NCI-H2107 (cell line): ENCODE data around the gene NXPE3.

Experiments used
- DNase-seq: peaks from one replicate; lab custom pipeline; 2025; lab: John Stamatoyannopoulos, UW

NXPE3 gene

DNA sequence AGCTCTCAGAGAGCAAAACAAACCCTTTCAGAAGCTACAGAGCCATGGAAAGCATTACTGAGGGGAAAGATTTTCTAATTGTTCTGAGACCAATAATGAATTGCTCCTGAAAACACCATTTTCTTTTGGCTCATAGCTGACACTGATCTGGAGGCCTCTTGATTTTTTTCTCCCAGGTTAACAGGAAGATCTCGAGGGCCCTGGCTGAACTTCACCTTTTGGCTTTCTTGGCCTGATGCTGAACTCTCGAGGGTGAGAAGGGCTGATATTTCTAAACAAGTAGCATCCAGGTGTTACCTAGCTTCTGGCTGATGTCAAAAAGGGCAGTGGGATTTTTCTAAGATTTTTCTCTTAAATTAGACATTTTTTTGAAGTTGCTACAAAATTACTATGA lies 50.4 kb downstream of the NXPE3 start:
- no peak for DNase-seq

GRCh38 chr3:101829874-101830273 lies 50.9 kb downstream of the NXPE3 start:
- DNase-seq = no peak

DNA sequence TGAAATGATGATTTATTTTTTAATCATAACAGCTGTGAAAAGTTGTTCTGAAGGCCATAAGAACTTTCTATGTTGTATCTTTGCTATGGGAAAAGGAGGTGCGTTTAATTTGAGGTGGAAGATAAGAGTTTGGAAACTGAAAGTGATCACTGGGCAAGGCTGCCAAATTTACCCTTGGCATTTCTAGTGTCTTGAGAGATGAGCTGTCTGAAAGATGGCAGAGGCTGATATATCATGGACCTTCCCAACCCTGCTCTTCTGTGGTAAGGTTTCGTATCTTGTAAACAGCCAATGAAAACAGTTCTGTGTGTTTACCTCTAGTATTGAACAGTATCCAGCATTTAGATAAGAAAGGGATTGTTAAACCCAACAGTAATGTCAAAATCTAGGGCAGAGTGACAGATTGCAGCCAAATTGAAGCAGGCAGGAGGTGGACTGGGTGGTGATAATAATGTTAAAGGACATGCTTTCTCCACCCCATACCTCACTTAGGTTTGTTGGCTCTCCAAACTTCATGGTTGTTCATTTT lies 54.5 kb downstream of the NXPE3 start:
- DNase-seq = no peak

- DNase-seq = no peak
Observed at GRCh38 chr3:101835676-101836075, 56.7 kb downstream of the NXPE3 start.

GRCh38 chr3:101836160-101836559 lies 57.1 kb downstream of the NXPE3 start:
- no peak for DNase-seq

GRCh38 chr3:101836652-101837598 lies 57.9 kb downstream of the NXPE3 start:
- DNase-seq = peak; percentile 31

DNA sequence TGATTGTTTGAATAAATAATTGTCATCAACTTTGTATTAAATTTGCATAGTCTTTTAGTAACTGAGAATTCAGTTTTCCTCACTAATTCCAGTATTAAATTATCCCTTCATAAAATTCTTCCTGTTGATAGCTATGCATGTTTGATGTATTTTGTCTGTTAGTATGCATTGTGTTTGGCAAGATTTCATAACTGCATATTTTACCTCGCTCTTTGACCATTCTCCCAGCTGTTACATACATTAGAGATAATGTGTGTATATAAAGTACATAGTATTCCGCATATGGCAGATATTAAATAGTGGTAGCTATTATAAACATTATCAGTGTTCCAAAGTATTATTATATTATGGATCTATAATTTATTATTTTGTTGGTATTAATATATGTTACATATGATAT lies 59.7 kb downstream of the NXPE3 start:
- DNase-seq = no peak

- DNase-seq = no peak
Observed at GRCh38 chr3:101840066-101840465, 61.1 kb downstream of the NXPE3 start.

GRCh38 chr3:101842245-101842934 lies 63.4 kb downstream of the NXPE3 start:
- no peak for DNase-seq

DNA sequence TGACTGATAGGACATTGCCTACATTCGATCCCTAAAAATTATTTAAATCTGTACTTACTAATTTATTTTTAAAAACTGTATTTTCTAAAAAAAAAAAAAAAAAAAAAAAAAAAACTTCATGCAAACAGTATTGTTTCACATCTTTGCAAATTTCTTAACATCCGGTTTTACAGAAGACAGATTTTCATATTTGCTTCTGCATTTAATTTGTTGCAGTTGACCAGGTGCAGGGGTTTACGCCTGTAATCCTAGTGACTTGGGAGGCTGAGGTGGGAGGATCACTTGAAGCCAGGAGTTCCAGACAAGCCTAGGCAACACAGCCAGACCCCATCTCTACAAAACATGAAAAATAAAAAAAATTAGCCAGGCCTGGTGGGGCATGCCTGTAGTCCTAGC lies 63.9 kb downstream of the NXPE3 start:
- no peak for DNase-seq

GRCh38 chr3:101845425-101845824 lies 66.4 kb downstream of the NXPE3 start:
- DNase-seq = no peak

DNA sequence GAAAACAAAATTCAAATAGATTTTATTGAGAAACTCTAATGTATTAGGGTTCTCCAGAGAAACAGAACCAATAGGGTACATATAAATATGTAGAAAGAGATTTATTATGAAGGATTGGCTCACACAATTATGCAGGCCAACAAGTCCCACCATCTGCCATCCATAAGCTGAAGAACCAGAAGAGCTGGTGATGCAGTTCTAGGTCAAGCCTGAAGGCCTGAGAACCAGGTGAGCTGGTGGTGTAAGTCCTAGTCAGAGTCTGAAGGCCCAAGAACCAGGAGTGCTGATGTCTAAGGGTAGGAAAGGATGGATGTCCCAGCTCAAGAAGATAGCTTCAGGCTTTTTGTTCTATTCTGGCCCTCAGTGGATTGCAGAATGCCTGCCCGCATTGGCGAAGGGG lies 67.7 kb downstream of the NXPE3 start:
- DNase-seq = no peak

GRCh38 chr3:101847328-101847727 lies 68.3 kb downstream of the NXPE3 start:
- no peak for DNase-seq

DNA sequence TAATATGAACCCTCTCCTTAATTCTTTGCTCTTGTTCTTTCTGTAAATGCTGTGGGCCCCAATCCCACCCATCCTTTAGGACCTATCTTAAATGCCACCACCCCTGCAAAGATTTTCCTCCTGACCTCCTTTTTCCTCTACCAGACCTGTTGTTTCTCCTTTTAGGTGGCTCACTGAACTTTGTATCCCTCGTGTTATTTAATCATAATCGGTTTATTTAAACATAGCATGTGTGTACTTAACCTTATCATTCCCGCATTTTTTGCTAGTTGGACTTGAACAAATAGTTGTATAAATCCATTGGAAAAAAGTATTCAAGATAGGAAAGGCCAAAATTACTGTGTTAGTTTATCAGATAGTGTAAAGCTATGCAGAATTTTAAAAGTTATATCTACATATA lies 69.3 kb downstream of the NXPE3 start:
- no peak for DNase-seq

DNA sequence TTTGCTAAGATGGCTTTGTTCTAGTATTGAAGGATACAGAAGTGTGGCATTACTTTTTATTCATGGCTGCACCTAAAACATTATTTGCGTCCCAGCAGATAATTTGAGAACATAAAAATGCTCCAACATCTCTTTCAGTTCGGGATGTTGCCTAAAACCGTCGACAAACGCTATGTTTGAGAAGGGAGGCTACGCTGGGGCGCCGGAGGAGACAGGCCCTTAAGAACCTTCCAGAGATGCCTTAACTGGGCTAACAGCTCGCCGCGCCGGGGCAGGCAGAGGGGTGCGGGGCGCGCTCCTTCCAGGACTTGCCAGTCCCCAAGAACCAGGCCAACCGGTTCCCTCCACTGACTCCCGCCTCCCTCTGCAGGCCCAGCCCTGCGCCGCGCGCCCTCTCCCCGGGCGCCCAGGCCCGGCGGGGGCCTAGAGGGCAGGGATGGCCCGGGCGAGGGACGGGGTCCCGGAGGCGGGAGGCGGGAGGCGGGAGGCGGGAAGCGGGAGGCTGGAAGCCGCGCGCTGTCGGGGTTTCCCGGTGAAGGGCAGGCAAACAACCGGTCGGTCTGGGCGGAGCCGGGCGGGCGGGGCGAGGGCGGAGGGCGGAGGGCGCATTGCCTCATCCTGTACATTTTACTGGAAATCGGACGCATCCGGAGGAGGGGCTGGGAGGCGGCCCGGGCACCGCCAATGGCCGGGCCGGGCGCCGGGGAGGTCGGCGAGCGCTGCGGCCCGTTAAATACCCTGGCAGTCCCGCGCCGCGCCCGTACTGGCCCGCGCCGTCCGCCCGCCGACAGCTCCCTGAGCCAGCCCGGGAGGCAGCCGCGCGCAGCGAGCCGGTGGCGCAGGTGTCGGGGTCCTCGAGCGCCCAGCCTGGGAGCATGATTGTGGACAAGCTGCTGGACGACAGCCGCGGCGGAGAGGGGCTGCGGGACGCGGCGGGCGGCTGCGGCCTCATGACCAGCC lies 70.0 kb downstream of the NXPE3 start, which contains the start of gene NFKBIZ:
TSS of gene NFKBIZ (plus strand) at position 761 of the 960 bp plus-strand sequence. CDS start at position 876, 115 bp downstream.
- peak; percentile 48 for DNase-seq

DNA sequence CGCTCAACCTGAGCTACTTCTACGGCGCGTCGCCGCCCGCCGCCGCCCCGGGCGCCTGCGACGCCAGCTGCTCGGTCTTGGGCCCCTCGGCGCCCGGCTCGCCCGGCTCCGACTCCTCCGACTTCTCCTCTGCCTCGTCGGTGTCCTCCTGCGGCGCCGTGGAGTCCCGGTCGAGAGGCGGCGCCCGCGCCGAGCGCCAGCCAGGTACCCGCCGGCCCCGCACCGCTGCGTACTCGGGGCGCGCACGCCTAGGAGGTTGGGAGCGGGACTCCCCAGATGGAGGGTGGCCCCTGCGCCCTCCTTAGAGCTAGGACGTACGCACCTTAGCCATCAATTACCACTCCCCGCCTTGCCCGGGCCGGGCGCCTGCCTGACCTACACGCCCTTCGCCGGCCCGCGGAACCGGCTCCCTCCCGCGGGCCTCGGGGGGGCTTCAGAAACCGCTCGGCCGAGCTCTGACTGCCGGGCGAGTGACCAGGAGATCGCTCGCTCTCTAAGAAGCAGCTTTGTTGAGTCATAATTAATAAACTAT lies 70.8 kb downstream of the NXPE3 start:
- peak; percentile 25 for DNase-seq

- no peak for DNase-seq
Observed at GRCh38 chr3:101850246-101851051, 71.4 kb downstream of the NXPE3 start.

DNA sequence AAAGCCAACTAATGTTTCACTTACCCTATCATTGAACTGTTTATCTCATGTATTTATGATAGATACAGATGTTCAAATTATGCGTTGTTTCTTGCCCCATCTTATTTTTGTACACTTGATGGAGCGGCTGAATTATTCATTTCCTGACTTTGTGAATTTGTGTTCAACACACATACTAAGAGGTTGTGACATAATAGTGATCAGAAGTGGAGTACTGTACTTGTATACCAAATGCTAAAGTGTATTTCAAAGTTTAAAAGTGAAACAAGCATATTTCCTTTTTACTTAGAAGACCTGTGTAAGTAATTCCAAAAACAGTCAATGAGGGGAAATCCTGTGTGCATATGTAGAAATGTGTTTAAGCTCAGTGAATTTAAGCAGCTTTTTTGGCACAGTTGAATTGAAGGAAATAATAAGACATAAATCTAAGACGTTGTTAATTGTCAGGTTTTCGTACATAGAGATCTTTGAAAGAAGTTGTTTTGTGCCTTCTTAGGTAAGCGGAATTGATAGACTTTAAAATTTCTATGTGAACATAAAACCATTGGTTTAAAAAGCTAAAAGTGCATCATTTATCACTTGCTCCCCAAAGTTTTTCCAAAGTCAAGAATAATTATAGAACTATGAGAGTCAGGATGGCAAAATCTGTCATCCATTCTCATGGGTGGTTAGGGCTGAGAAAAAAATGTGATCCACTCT lies 72.2 kb downstream of the NXPE3 start:
- no peak for DNase-seq

GRCh38 chr3:101851850-101852714 lies 73.1 kb downstream of the NXPE3 start:
- no peak for DNase-seq
